ENCODE data around the gene ZNF335.

ZNF335 gene

DNA sequence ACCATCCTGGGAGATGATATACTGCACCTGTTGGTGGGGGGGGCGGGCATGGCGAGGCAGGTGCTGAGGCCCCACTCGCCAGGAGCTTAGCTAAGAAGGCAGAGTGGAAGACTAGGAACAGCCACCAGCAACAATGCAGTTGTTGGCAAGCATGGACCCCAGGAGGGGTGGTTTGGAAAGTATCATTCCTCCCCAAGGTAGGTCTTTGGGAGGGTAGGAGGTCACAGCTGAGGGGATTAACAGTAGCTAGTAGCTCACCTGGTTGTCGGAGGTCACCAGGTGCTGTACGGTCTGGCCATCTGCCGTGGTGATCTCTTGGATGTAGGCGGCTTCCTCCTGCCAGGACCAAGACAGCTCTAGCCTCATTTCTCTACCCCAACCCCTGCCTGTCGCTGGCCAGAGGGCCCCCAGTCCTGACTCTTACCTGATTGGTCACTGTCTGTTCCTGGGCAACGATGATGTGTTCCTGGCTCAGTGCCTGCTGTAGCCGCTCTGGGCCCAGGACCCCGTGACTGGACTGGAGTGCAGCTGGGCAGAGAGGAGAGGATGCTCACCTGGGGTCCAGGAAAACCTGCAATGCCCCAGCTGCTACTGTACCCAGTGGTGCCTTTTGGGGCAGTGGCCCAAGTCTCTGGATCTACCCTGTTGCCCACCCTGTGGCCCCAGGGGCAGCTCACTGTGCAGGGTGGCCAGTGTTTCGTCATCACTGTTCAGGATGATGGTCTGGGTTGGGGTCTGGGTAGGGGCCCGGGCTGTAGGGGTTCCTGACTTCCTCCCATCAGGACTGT, 22.3 kb downstream of the ZNF335 start:
- DNase-seq: no peak

DNA sequence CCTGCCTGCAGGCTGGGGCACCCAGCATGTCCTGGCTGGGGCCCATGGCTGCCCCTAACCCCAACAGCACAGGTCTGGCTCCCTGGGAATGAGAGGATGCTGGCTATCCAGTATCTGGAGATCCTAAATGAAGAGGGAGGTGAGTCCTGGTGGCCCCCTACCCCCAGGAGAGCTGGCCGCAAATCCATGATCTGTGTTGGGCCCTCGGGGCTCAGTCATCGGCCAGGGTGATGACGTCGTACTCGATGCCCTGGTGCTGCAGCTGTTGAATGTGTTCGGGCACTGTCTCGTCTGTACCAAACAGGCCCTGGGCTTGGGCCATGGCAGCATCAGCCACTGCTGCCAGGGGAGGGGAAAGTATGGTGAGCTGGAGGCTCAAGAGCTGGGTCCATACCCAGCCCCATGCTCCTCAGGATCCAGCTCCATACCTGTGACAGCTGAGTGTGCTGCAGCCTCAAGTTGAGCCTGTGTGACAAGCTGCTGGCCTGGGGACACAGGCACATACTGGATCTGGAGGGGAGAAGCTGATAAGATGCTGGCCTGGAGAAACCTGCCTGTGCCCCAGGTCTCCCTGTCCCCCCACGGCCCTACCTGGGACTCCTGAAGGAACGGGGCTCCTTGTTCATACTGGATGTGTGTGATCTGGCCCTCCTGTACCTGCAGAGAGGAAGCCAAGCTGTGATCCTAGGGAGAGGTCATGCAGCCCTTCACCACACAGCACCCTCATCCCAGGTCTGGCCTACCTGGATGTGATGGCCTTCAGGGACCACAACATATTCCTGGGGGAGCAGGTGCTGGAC, 23.1 kb downstream of the ZNF335 start:
- no peak for DNase-seq

DNA sequence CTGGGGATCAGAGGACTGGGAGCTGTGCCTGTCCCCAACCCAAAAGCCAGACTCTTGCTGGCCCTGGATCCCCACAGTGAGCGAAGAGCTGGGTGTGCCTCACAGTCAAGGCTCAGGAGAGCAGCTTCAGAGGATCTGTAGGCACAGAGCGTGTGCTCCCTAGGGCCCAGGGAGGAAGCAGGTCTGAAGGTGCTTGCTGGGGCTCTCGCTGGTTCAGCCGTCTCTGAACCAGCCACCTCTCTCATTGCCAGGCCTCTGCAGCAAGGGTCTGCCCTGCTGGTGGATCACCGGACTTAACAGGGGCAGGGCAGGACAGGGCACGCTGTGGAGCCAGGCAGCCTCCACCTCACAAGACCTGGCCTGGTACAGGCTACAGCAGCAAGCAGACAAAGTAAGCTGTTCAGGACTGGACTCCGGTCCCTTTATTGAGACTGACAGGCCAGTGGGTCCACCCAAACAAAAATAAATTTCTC, 23.7 kb downstream of the ZNF335 start:
- no peak for DNase-seq

DNA sequence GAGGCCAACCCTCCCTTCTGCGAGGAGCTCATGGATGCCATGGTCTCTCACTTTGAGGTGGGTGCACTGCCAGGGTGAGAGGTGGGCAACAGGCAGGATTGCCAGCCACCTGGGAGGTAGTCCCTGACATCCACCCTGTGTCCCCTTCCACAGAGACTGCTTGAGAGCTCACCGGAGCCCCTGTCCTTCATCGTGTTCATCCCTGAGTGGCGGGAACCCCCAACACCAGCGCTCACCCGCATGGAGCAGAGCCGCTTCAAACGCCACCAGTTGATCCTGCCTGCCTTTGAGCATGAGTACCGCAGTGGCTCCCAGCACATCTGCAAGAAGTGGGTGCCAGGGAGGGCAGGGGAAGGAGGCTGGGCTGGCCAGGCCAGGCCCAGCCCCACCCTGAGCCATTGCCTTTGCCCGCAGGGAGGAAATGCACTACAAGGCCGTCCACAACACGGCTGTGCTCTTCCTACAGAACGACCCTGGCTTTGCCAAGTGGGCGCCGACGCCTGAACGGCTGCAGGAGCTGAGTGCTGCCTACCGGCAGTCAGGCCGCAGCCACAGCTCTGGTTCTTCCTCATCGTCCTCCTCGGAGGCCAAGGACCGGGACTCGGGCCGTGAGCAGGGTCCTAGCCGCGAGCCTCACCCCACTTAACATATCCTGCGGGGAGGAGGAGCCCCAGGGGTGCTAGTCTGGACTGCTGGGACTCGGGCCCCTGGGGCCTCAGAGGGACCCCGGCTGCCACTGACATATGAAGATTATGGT, 24.7 kb downstream of the ZNF335 start:
- DNase-seq: no peak

DNA sequence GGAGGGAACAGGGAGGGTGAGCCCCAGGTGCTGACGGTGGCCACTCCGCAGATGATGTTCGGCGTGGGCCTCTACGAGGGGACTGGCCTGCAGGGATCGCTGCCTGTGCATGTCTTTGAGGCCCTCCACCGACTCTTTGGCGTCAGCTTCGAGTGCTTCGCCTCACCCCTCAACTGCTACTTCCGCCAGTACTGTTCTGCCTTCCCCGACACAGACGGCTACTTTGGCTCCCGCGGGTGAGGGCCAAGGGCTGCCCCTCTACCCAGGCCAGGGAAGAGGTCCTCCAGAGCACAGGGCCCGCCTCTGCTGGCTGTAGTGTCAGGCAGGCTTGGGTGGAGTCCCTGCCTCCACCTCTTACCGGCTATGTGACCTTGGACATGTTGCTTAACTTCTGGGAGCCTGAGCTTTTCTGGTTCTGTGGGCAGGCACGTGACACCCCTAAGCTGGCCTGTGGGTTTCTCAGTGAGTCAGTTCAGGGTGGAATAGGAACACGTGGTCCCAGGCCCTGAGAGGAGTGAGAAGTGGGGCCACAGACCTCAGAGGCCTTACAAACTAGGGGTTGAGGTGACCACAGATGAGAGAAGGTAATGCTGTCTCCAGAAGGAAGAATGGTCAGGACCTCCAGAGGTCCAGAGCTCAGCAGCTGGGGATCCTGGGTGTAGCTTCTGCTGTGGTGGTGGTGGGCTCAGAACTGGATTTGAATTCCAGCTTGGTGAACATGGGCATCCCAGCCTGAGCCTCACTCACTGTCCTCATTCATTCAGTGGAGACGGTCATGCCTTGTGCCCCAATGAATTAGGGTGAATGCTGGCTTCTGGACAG, 25.6 kb downstream of the ZNF335 start:
- DNase-seq: peak; percentile 72

DNA sequence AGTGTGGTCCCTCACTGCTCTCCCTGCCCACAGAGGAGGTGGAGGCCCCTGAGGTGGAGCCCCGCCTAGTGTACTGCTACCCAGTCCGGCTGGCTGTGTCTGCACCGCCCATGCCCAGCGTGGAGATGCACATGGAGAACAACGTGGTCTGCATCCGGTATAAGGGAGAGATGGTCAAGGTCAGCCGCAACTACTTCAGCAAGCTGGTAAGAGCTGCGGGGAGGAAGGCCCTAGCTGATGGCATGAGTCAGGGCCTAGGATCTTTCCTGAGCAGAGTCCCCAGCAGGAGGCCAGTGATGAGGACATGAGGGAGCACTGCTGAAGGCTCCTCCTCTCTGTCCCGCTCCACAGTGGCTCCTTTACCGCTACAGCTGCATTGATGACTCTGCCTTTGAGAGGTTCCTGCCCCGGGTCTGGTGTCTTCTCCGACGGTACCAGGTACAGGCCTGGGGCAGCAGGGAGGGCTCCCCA, 26.3 kb downstream of the ZNF335 start:
- DNase-seq: no peak

DNA sequence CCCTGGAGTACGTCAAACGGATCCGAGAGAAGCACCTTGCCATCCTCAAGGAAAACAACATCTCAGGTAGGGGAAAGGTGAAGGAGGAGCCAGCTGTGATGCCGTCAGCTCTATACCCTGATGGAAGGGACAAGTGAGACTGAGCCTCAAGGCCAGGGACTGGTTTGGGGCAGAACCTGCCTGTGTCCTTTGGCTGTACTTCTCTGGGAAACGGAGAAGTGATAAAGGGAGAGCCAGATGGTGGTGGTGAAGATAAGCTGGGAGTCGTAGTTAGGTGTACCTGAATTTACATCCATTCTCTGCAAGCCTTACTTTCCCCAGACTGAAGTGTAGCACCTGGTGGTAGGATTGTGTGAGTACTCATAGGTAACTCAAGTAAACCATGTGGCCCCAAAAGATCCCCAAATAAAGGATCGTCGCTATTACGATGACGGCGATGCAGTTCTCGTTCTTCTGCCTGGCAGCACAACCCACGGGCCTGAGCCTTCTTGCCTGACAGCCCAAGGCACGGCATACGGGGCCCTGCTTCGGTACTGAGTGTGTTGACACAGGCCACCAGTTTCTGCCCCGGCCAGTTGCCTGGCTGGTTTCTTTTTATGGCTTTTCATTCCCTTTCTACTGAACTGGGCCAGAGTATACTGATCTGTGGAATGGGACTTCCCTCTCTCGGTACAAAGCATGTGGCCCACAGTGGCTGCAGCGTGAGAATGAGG, 26.9 kb downstream of the ZNF335 start:
- no peak for DNase-seq

DNA sequence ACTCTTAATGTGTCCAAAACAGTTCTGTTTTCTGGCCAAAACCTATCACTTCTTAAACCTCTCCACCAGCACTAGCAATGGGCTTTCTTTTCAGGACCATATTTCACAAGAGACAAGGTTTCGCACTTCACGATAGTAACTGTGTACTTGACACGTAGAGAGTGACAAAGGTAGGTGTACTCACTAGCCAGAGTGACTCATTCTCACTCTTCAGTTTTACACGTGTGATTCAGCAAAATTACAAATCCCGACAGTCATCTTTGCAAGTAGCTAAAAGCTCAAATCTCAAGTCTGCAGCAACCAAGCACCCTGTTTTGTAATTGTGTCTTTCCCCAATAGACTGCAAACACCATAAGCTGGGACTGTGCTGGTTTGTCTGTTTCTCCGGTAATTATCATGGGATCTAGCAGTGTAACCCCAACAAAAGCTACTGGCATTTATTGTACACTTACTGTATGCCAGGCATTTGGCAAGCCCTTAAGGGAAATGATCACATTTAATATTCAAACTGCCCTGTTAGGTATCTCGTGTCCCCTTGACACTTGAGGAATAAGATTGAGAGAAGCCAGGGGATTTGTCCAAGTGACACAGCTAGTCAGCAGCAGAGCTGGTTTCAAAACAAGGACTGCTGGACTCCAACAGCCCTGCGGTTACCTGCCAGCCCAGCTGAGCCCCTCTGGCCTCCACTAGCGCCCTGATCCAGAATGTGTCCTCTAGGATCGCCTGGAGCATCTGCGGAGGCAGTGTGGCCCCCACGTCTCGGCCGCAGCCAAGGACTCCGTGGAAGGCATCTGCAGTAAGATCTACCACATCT, 27.6 kb downstream of the ZNF335 start:
- no peak for DNase-seq

DNA sequence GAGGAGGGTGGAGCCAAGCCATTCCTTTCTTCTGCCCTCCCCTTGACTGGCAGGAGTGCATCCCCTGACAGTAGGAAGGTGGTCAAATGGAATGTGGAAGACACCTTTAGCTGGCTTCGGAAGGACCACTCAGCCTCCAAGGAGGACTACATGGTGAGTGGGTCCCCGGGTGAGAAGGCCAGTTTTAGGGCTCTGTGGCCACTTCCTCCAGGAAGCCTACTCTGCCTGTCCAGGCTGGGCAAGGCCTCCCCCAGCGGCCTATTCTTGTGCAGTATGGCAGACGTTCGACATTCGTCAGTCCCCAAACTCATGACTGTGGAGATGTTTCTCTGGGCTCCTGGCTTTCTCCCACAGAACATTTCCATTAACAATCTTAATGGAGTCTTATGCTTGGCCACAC, 28.4 kb downstream of the ZNF335 start:
- DNase-seq: no peak

DNA sequence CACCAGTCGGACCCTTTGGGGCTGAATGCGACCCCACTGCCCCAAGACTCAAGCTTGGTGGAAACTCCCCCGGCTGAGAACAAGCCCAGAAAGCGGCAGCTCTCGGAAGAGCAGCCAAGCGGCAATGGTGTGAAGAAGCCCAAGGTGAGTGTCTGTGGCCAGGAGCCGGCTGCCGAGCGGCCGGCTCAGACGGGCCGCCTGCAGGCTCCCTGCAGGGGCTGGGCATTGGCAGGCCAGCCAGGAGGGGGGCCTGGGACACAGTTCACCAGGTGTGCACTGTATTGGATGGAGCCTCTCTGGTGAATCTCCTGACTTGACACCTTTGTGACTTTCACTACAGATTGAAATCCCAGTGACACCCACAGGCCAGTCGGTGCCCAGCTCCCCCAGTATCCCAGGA, 31.5 kb downstream of the ZNF335 start:
- DNase-seq: no peak

DNA sequence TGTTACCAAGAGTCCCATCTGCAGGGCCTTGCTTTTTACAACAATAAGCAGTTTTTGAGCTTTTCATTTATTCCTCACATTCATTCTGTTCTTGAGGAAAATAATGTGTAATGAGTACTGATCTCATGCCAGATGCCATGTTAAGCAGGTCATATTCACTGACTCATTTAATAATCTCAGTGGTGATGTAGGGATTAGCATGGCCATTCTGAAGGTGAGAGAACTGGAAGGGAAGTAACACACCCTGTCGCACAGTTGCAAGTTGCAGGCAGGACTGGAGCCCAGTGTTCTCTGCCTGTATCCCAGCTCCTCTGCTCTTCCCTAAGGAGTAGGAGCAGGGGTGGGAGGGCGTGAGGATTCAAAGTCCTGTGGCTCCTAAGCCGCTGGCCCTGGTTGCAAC, 31.9 kb downstream of the ZNF335 start:
- DNase-seq: no peak

DNA sequence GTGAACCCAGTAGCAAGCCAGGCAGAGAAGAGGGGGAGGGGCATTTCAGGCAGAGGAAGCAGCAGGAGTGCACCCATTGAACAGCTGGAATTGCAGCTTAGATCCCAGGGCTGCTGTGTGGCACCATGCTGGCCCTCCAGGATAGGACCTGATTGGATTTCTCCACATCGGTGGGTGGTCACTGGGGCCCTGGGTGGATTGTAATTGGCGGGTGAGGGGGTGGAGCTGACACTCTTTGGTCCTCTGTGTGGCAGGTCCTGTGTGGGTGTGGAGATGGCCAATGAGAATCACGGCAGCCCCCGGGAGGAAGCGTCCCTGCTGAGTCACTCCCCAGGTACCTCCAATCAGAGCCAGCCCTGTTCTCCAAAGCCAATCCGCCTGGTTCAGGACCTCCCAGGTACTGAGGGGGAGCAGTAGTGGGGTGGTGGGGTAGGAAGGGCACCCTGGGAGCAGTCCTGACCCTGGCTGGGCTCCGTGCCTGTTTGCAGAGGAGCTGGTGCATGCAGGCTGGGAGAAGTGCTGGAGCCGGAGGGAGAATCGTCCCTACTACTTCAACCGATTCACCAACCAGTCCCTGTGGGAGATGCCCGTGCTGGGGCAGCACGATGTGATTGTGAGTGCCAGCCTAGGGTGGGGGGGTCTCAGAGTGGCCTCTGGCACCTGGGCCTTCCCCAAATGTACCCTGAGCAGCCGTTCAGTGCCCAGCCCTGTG, 33.1 kb downstream of the ZNF335 start:
- no peak for DNase-seq

DNA sequence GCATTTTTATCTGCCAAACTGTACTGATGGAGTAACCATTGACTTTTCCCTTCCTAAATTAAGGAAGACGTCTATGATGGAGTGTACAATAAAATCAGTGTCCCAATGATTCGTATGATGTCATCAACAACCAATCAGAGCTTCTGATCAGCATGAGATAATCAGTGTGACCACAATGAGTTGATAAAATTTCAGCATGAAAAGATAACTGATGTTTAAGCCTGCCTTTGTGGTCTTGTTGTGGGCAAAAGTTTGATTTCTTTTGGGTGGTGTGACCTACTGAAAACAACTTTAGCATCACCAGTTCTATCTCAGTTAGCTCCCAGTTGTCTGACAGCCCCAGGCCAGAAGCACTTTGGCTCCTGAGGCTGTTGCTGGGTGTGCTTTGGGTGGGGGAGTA, 34.2 kb downstream of the ZNF335 start:
- peak; percentile 61 for DNase-seq

DNA sequence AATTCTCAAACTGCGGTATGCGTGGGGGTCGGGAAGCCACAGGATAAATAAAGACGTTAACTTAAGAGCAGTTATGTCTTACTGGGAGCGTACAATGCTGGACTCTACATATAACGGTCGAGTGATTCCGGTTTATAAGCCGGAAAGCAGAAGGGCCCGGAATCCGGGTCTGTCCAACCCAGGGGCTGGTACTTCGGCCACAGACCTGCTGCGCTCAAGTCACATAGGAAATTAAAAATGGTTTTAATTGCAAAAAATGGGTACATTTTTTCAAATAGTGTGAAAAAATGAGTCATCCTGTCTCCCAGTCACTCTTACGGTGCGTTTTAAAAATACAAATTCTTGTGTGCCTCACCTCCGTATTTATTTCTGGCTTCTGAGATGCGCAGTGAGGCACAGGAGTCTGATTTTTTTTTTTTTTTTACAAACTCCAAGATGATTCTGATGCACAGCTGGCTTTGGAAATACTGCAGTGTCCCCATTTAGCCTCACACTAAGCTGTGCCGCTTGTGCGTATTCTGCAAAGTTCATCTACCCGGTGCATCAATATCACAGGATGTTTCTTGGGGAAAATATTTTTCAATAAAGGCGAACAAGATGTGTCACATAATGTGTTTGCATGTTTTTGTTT, 36.5 kb downstream of the ZNF335 start:
- no peak for DNase-seq

DNA sequence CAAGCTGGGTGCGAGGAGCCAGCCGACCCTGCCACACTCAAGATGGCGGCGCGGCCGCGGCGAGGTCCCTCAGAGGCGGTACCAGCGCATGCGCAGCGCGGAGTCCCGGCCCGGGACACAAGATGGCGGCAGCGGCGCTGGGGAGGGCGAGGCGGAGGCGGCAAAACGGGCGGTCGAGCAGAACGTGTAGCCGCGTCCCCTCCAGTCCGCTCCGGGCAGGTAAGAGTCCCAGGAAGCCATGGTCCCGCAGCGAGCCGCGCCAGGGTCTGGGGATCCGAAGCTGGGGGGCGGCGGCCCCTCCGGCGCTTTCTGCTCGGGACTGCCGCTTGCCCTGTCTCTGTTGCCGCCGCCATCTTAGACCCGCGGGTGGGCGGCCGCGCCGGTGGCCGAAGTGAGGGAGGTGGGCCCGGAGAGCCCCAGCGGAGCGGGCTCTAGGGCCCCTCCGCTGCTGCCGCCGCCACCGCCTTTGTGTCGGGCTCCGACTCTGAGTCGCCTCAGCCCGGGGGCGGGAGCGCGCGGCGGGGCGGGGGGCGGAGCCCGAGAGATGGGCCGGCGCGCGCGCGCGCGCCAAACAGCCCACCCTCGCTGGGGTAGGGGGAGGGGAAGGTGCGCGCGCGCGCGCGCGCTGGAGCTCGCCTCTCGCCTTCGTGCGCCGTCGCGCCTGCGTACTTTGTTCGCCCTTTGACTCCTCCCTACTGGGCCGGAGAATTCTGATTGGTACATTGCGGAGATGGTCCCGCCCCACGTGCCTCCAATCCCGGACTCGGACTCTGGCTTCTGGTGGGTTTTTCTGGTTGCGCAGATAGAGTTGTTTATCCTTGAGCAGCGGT, 37.2 kb downstream of the ZNF335 start, which contains the start of gene PCIF1:
PCIF1 (plus strand) TSS at position 98 of the 830 bp plus-strand sequence. CDS start 4,317 bp downstream, outside the sequence.
- DNase-seq: peak; percentile 99

DNA sequence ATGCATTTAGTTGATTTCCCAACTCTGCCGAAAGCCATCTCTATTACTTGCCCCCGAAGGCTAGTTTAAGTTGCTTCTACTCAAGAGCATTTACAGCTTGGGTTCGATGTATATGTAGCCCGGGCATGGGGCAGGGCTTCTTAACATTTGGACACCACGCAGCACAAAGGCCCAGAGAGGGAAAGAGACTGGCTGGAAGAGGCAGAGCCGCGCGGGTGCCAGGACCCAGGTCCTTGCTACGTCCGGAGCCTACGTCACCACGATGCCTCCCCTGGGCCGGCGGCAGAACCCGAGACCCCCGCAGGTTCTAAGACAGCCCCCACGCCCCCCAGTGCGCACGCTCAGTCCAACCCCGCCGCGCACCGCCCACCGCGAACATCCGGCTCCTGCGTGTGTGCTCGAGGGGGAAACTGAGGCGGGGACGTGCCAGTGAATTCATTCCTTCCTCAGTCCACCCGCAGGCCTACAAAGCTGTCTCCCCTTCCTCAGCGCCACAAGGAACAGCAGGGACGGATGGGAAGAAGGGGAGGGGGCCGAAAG, 37.9 kb downstream of the ZNF335 start:
- DNase-seq: peak; percentile 63

DNA sequence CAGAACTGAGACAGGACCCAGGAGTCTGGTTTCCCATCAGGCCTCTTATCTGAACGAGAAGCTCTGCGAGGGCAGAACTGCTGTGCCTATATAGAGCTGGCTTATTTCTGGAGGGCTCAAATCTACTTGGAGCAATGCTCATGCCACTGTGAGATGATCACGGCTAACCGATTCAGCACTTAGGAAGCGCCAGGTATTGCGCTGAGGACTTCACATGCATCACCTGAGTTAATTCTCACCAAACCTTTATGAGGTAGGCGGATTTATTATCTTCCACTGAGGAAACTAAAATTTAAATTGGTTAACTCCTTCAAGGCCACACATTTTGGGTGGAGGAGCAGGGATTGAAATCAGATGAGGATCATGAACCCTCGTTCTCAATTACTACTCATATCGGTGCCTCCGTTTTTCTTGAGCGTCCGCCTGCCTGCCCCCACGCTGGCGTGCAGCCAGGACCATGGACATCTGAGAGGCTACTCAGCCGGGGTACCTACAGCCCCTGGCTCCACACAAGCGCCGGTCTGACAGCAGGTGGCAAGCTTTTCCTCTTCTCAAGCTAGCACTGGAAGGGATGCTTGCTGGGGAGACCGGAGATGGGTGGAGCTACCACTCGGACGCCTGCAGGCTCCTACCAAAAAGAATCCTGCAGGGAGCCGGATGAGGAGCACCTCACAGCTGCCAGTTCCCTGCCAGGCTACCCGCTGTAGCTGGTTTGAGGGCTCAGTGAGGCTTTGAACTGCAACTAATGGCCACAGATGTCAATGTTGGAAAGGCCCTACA, 38.5 kb downstream of the ZNF335 start:
- DNase-seq: peak; percentile 84
